Parietal lobe (tissue), 1 donor: ENCODE results near the gene CARD8. TPM values are rescaled to one million over a fixed set of nuclear protein-coding genes. Genes with fewer than 3 reads are reported as not detected.

ENCODE experiments used
- total RNA-seq: library from RNA; depleted of rRNA; stranded (reverse); fragments of >200 nt; gene quantifications from one replicate; pipeline ENCODE4 v1.2.3, GENCODE V29; 2014

CARD8 gene
- total RNA-seq, result 38.8 TPM

DNA sequence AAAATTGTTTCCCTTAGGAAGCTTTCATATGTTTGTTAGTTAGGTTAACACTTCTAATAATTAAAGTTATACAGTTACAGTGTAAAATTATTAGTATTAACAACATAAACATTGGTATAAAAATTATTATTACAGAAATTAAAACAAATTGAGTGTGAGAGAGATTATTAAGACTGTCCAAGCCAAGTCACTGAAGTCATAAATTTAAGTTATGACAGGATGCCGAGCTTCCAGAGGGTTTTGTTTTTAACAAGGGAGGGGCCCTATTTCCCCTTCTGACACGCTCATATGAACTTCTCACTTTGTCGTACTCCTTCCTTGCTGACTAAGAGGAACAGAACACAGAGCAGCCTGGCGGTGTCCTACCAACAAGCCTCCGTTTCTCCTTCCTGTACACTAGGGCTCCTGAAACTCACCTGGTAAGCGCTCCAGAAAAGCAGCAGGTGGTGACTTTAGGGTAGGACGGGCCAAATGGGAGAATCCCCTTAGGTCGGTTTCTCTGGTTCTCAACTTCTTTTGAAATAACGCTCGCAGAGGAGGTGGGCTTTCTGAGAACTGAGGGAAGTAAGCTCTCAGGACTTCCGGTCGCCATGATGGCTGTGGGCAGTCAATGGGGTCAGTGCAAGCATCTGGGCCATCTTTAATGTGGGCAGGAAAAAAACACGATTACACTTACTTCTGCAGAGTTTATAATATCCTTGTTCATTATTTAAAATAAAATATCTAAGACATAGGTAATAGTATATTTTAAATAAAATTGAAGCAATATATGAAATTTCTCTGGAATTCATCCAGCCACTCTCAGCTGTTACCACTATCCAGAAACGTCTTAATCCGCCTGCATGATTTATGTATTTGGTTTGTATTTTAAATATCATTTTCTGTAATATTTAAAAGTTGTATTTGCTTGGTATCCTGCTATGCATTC, at the start of gene CARD8:
Gene CARD8, minus strand, starts transcription at position 537 of the 928 bp plus-strand sequence. CDS start 14,892 bp downstream, outside the sequence.

DNA sequence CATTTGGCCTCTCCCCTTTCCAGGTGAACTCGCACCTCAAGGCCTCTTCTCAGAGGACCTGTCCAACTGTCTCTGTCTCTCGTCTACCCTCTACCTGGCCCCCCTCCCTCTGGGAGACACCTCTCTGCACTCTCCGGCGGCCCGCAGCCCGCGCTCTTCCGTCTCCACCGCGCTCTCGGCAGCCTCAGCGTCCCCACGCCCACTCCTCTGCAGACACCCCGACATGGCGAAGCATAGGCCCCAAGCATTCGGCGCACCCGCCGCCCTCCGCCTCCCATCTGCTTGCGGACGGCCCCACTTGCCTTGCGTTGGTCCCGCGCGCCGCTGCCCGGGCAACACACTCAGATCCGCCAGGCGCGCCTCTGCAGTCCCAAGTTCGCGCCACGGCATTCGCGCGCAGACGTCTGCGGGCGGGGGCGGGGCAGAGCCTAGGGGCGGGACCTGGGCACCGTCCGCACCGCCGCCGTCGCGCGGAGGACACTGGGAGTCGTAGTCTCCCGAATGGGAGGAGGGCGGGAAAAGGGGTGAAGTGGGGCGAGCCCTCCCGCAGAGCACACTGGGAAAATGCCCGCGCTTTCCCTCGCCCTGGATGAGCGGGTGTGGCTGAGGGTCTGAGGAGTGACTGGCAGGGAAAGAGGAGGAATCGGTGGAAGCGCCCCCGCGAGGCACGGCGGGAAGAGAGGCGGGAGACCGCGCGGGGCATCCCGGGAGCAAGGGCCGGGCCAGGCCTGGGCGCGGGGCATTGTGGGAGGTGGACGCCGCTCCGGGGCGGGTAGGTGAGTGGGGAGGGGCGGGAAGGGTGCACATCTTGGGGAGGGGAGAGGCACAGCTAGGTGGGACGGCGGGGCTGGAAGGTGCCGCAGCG, 85.5 kb downstream of the CARD8 start, which contains the start of the genes LIG1 and ZSWIM9:
Gene LIG1, minus strand, starts transcription at position 406 of the 865 bp plus-strand sequence. CDS start 4,778 bp downstream, outside the sequence.
Gene ZSWIM9, plus strand, starts transcription at position 742 of the 865 bp plus-strand sequence. CDS start 1,123 bp downstream, outside the sequence.

Other genes with a start within 250 kb of the CARD8 start
- gene CABP5, start 211.8 kb downstream of the CARD8 start, total RNA-seq, result not detected
- gene PLA2G4C, start 145.1 kb downstream of the CARD8 start, total RNA-seq, result 9.1 TPM
- gene LIG1, start 85.6 kb downstream of the CARD8 start, total RNA-seq, result 46.3 TPM
- 5.3 TPM for gene ZSWIM9, start 85.2 kb downstream of the CARD8 start, total RNA-seq
- gene ZNF114, start 14.2 kb upstream of the CARD8 start, total RNA-seq, result 5.0 TPM
- 3.1 TPM for gene EMP3, start 69.6 kb upstream of the CARD8 start, total RNA-seq
- gene TMEM143, start 108.0 kb upstream of the CARD8 start, total RNA-seq, result 2.8 TPM
- not detected for gene SYNGR4, start 108.5 kb upstream of the CARD8 start, total RNA-seq
- gene KDELR1, start 135.6 kb upstream of the CARD8 start, total RNA-seq, result 25.4 TPM
- 4.1 TPM for gene GRIN2D, start 137.8 kb upstream of the CARD8 start, total RNA-seq
- gene GRWD1, start 190.1 kb upstream of the CARD8 start, total RNA-seq, result 8.1 TPM
- gene KCNJ14, start 199.7 kb upstream of the CARD8 start, total RNA-seq, result 1.6 TPM
- gene CYTH2, start 213.5 kb upstream of the CARD8 start, total RNA-seq, result 77.0 TPM